Activated CD4-positive, alpha-beta T cell treated with anti-CD3 and anti-CD28 coated beads, Interleukin-2, Interleukin-4, amounts not matched to agents 100 ng/mL and 50 ng/mL, durations not matched to agents 16 hours and 8 hours (primary cell): ENCODE measurements around the gene RIPK4.

Experiments used
- DNase-seq: peaks from one replicate; pipeline ENCODE4 v3.0.0-alpha.2; 2020; ENCODE audit warnings: low spot score

RIPK4 gene

DNA sequence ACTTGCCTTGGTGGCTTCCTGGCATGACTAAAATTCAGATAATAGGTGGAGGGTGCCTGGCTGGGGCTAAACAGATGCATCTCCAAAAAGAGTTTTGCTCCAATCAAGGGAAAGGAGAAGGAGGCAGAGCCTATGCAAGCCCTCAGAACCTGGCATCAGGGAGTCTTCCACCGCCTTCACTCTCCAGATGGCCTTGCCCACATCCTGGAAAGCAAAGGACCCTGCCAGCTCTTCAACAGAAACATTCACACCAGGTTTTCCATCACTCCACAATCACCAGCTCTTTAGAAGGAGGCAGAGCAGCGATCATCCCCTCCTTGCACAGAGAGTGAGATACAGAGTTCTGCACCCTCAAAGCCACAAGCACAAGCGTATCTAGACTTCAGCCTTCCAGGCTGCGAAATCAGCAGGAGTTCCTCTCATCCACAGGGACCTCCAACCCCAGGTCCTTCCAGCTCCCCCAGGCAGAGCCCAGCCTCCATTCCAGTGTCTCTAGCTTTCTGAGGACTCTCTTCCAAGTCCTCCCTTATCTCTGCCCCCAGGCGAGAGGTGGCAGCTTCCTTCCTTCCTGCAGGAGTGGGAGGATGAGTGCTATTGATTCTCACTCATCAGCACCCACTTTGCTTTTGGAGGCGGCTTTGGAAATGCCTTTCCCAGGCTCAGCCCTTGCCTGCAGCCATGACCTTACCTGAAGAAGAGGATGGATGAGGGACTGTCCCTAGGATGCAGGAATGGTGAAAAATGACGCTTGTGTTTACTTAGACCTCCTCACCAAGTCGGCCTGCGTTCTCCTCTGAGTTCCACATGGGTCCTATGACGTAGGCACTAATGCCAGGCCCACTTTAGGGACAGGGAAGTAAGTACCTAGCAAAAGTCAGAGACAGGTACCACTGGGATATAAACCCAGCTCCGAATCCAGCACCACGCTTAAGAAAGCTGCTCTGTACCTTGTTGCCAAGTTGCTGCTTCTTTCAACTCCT is 75.4 kb downstream of the RIPK4 start:
- no peak for DNase-seq
